Measurements from ENCODE around the gene NR2F1-AS1.

Gene NR2F1-AS1

GRCh38 chr5:93603078-93603792, 22.2 kb upstream of the NR2F1-AS1 start:
- no peak for DNase-seq (ENCODE audit: low read depth in 3 of 3)

- no peak for DNase-seq (ENCODE audit: low read depth in 3 of 3)
Measured at GRCh38 chr5:93602241-93603077, 21.4 kb upstream of the NR2F1-AS1 start.

- no peak for DNase-seq (ENCODE audit: low read depth in 3 of 3)
Measured at GRCh38 chr5:93601802-93602155, 20.8 kb upstream of the NR2F1-AS1 start.

GRCh38 chr5:93601071-93601801, 20.2 kb upstream of the NR2F1-AS1 start:
- no peak for DNase-seq (ENCODE audit: low read depth in 3 of 3)

GRCh38 chr5:93600409-93601070, 19.5 kb upstream of the NR2F1-AS1 start:
- DNase-seq (ENCODE audit: low read depth in 3 of 3) = no peak

GRCh38 chr5:93599399-93600120, 18.5 kb upstream of the NR2F1-AS1 start:
- no peak for DNase-seq (ENCODE audit: low read depth in 3 of 3)

- DNase-seq (ENCODE audit: low read depth in 3 of 3) = no peak
Measured at GRCh38 chr5:93599001-93599379, 18.0 kb upstream of the NR2F1-AS1 start.

- no peak for DNase-seq (ENCODE audit: low read depth in 3 of 3)
Measured at GRCh38 chr5:93598091-93599000, 17.3 kb upstream of the NR2F1-AS1 start.

GRCh38 chr5:93596676-93597490, 15.9 kb upstream of the NR2F1-AS1 start:
- DNase-seq (ENCODE audit: low read depth in 3 of 3) = no peak

GRCh38 chr5:93596310-93596675, 15.3 kb upstream of the NR2F1-AS1 start:
- no peak for DNase-seq (ENCODE audit: low read depth in 3 of 3)

- no peak for DNase-seq (ENCODE audit: low read depth in 3 of 3)
Measured at GRCh38 chr5:93595420-93596147, 14.6 kb upstream of the NR2F1-AS1 start.

GRCh38 chr5:93594591-93595419, 13.8 kb upstream of the NR2F1-AS1 start:
- DNase-seq (ENCODE audit: low read depth in 3 of 3) = no peak

GRCh38 chr5:93593476-93594131, 12.6 kb upstream of the NR2F1-AS1 start:
- DNase-seq (ENCODE audit: low read depth in 3 of 3) = no peak

- no peak for DNase-seq (ENCODE audit: low read depth in 3 of 3)
Measured at GRCh38 chr5:93592883-93593282, 11.9 kb upstream of the NR2F1-AS1 start.

- no peak for DNase-seq (ENCODE audit: low read depth in 3 of 3)
Measured at GRCh38 chr5:93591323-93591945, 10.4 kb upstream of the NR2F1-AS1 start.

- no peak for DNase-seq (ENCODE audit: low read depth in 3 of 3)
Measured at GRCh38 chr5:93590493-93590892, 9.5 kb upstream of the NR2F1-AS1 start.

GRCh38 chr5:93589829-93590215, 8.8 kb upstream of the NR2F1-AS1 start:
- no peak for DNase-seq (ENCODE audit: low read depth in 3 of 3)

Data from stimulated activated CD4-positive, alpha-beta T cell treated with anti-CD3 and anti-CD28 coated beads, TNF-alpha, amount 100 ng/mL, for 24 hours (primary cell).